ENCODE data around the gene C2orf72. TPM values are rescaled to one million over a fixed set of nuclear protein-coding genes. Genes with fewer than 3 reads are reported as not detected.
A peak's percentile ranks its signal among the peaks of the same experiment; 100 is the strongest.

C2orf72 gene
- total and polyA plus RNA-seq, 8 donors, result 3.3 to 41.4 (median 7.3) TPM; not detected in 1

DNA sequence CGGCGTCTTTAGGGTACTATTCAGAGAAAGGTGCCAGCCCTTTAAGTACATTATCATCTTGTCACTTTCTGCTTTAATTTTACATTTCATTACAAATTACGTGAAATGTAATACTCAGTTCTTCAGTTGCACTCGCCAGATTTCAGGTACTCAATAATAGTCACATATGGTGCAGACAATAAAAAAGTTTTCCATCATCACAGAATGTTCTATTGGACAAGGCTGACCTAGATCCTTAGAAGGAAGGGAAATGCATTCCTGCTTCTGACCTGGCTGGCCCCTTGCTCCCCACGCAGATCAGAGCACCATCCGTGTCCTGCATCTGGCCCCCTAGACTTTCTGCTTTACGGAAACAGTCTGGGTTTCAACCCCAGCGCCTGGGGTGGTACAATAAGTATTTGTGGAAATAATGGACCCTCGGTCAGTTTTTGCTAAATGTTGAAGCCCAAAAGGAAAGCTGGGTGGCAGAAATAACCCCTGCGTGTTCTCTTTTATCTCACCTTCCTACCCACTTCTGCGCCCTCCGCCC lies 681 bp upstream of the C2orf72 start:
- intact Hi-C loops (cut with DNase I; ENCODE audit: low total_unique reads), result no loop called here
- WGBS, 5 donors, result 52 to 64% (median 60%) methylated on average over 12 of the region's 12 CpGs
- Histone ChIP-seq H3K27ac (peak overlapping the region in 1 of 5 donors; percentile 64), H3K9me3 (no peaks in the 10 kb centered on the region), H3K36me3 (peaks cover 0 to 2% (median 0%) of the 10 kb centered on the region in 4 donors), H3K27me3 (peaks cover 3 to 62% (median 19%) of the 10 kb centered on the region in 3 donors), H3K4me1 (peaks cover 17 to 52% (median 36%) of the 10 kb centered on the region in 4 donors), H3K4me3 (peak overlapping the region in 3 of 4 donors; percentile 42 to 55 (median 51))
- TF ChIP-seq POLR2AphosphoS5 (IDR thresholded peaks at IDR 0.05) (no peak), POLR2A (IDR thresholded peaks at IDR 0.05) (no peak), EP300 (IDR thresholded peaks at IDR 0.05) (no peak)
- TF ChIP-seq, protein P1, sequence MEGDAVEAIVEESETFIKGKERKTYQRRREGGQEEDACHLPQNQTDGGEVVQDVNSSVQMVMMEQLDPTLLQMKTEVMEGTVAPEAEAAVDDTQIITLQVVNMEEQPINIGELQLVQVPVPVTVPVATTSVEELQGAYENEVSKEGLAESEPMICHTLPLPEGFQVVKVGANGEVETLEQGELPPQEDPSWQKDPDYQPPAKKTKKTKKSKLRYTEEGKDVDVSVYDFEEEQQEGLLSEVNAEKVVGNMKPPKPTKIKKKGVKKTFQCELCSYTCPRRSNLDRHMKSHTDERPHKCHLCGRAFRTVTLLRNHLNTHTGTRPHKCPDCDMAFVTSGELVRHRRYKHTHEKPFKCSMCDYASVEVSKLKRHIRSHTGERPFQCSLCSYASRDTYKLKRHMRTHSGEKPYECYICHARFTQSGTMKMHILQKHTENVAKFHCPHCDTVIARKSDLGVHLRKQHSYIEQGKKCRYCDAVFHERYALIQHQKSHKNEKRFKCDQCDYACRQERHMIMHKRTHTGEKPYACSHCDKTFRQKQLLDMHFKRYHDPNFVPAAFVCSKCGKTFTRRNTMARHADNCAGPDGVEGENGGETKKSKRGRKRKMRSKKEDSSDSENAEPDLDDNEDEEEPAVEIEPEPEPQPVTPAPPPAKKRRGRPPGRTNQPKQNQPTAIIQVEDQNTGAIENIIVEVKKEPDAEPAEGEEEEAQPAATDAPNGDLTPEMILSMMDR (IDR thresholded peaks at IDR 0.05), result no peak
- DNase-seq, result no peak

DNA sequence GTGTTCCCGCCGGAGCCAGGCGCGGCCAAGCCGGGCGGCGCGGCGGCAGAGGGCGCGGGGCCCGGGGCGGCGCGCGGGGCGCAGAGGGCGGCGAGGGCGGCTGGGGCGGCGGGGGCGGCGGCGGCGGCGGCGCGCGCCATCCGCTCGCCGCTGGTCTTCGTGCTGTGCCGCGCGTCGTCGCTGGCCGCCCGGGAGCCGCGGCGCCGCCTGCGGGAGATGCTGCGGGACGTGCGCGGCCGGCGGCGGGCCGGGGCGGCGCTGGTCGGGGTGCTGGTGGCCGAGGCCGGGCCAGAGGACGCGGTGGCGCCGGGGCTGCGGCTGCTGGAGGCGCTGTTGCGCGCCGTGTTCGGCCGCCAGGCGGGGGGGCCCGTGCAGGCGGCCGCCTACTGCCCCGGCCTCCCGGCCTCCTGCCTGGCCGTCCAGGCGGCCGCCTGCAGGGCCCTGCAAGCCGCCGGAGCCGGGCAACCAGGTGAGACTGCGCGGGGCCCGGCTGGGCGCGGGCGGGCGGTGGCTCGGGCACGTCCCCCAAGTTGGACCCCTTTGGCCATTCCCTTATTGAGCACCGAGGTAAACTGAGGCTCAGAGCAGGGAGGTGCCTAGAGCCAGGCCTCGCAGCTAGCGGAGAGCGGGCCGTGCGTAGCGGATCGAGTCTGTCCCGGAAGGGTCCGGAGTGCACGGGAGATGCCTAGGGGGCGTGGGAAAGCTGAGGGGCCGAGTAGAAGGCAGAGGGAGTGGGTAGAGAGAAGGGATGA lies 584 bp downstream of the C2orf72 start:
- H3K4me3 ChIP-seq, result peak overlapping the region; percentile 45 to 61 (median 53)
- WGBS, 5 donors, result 1 to 3% (median 2%) methylated on average over 5 to 102 of the region's 104 CpGs

DNA sequence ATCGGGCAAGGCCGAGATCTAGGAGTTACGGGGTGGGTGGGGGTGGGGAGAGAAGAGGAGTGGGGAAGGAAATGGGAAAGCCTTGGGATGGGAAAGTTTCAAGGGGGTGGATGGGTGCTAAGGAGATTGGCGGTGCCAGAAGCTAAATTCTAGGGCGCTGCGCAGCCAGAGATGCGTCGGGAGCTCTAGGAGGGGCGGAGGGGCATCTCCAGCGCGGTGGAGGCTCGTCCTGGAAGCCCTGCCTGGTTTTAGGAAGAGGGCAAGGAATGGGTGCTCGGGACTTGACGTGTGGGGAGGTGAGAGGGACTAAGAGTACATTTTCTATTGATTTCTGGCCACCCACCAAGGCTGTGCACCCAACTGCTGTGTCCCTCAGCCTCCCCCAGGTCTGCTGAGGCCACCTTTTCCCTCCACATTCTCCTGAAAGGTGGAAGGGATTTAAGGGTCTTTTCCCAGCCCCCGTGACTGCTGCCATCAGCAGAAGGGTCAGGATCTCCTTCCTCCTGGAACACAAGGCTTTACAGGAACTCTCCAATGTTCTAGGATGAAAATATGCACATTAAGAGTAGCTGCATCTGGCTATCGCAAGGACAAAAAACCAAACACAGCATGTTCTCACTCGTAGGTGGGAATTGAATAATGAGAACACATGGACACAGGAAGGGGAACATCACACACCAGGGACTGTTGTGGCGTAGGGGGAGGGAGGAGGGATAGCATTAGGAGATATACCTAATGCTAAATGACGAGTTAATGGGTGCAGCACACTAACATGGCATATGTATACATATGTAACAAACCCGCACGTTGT lies 1.4 kb downstream of the C2orf72 start:
- Histone ChIP-seq H3K4me3 (peak overlapping the region; percentile 45 to 61 (median 53)), H3K9me3 (no peaks in the 10 kb centered on the region), H3K4me1 (peaks cover 17 to 57% (median 36%) of the 10 kb centered on the region in 4 donors), H3K27ac (peak overlapping the region in 4 of 5 donors; percentile 33 to 71 (median 62)), H3K27me3 (peaks cover 3 to 57% (median 19%) of the 10 kb centered on the region in 3 donors), H3K36me3 (peaks cover 0 to 7% (median 0%) of the 10 kb centered on the region in 4 donors)
- intact Hi-C loops (cut with DNase I; ENCODE audit: low total_unique reads), result no loop called here
- no peak for TF ChIP-seq POLR2AphosphoS5 (IDR thresholded peaks at IDR 0.05)
- TF ChIP-seq EP300 (IDR thresholded peaks at IDR 0.05), result no peak
- TF ChIP-seq, protein P1 (IDR thresholded peaks at IDR 0.05), result no peak
- no peak for TF ChIP-seq POLR2A (IDR thresholded peaks at IDR 0.05)
- no peak for DNase-seq
- WGBS, 5 donors, result 12 to 20% (median 19%) methylated on average over 21 of the region's 21 CpGs

More for the DNA sequence above, 584 bp downstream of the C2orf72 start:
- H3K9me3 ChIP-seq, result no peaks in the 10 kb centered on the region
- H3K27ac ChIP-seq, result peak overlapping the region in 4 of 5 donors; percentile 58 to 81 (median 68)
- intact Hi-C loops (cut with DNase I; ENCODE audit: low total_unique reads), result no loop called here
- H3K27me3 ChIP-seq, result peaks cover 3 to 64% (median 19%) of the 10 kb centered on the region in 3 donors
- TF ChIP-seq, protein P1 (IDR thresholded peaks at IDR 0.05), result peak in 1 of 7 experiments; percentile 9
- no peak for TF ChIP-seq POLR2A (IDR thresholded peaks at IDR 0.05)
- peak; percentile 67 to 76 for DNase-seq
- H3K36me3 ChIP-seq, result peaks cover 0 to 7% (median 0%) of the 10 kb centered on the region in 4 donors
- H3K4me1 ChIP-seq, result peaks cover 17 to 57% (median 36%) of the 10 kb centered on the region in 4 donors

DNA sequence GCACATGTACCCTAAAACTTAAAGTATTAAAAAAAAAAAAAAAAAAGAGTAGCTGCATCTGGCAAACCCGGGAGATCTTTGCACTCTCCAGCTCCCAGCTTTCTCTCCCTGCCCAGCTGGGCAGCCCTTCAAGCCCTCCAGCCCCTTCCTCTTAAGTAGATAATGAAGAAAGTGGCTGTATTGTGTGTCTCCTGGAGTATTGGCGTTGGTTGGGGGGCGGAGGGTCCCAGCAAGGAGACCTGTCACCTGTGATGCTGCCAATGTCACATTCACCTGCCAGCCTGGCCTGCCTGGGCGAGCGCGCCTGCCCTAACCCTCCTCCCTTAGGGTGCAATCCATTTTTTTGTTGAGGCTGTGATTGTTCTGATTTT lies 2.0 kb downstream of the C2orf72 start:
- intact Hi-C loops (cut with DNase I; ENCODE audit: low total_unique reads), result no loop called here
- H3K27me3 ChIP-seq, result peaks cover 3 to 57% (median 19%) of the 10 kb centered on the region in 3 donors

More for the DNA sequence above, 2.0 kb downstream of the C2orf72 start:
- Histone ChIP-seq H3K27ac (peak overlapping the region in 1 of 5 donors; percentile 71), H3K36me3 (peaks cover 0 to 7% (median 0%) of the 10 kb centered on the region in 4 donors), H3K4me3 (no peak overlapping the region), H3K9me3 (no peaks in the 10 kb centered on the region), H3K4me1 (peaks cover 17 to 51% (median 35%) of the 10 kb centered on the region in 4 donors)
- 71 to 81% (median 80%) methylated on average over 6 of the region's 6 CpGs for WGBS, 5 donors
- no peak for DNase-seq
- no peak for TF ChIP-seq POLR2AphosphoS5 (IDR thresholded peaks at IDR 0.05)
- no peak for TF ChIP-seq EP300 (IDR thresholded peaks at IDR 0.05)
- TF ChIP-seq, protein P1 (IDR thresholded peaks at IDR 0.05), result no peak
- TF ChIP-seq POLR2A (IDR thresholded peaks at IDR 0.05), result no peak

Data from stomach (tissue), 9 donors.